Stimulated activated CD8-positive, alpha-beta memory T cell treated with anti-CD3 and anti-CD28 coated beads, Interleukin-12 subunit alpha, Interleukin-12 subunit beta, amount 100 ng/mL, for 1 hour (primary cell): ENCODE data around the gene DGKD.

Source experiments
- DNase-seq: peaks from one replicate; pipeline ENCODE4 v3.0.0-alpha.2; 2020; ENCODE audit warnings: low read depth

The DGKD gene

DNA sequence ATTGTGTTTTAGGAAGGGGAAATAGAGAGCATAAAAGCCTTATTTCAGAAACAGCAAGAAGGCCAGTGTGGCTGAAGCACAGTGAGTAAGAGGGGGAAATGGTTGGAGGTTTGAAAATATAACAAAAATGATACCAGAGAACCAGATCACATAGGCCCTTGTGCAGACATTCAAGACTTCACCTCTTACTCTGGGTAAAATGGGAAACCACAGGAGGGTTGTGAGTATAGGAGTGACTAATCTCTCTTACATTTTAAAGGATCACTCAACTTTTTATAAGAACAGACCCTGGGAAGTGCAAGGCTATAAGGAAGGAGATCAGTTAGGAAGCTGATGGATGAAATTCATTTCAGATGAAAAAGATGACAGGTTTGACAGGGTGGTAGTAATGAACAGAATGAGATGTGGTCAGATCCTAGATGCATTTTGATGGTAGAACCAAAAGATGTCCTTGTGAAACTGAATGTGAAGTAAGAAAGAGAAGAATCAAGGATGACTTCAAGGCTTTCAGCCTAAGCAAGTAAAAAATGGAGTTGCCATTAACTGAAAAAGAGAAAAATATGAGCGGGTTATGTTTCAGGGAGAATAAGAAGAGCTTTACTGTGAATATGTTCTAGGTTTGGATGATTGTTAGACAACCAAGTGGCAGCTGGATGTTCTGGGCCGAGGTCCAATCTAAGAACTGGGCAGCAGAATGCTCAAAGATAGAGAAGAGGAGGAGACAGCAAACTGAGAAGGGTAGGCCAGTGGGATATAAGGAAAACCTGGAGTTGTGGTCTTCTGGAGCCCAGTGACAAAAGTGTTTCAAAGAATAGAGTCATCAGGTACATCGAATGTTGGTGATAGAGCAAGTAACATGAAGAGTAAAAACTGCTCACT is 147.1 kb downstream of the DGKD start:
- DNase-seq: no peak

- no peak for DNase-seq
These were observed 149.2 kb downstream of the DGKD start for GRCh38 chr2:233503481-233503880.

- DNase-seq: no peak
These were observed 149.8 kb downstream of the DGKD start for GRCh38 chr2:233503947-233504637.

GRCh38 chr2:233513953-233514655 is 159.8 kb downstream of the DGKD start:
- DNase-seq: no peak

- no peak for DNase-seq
These were observed 165.7 kb downstream of the DGKD start for GRCh38 chr2:233519787-233520611.
